OCI-LY7 (cell line): ENCODE results near the gene METTL21C. TPM values are rescaled to one million over a fixed set of nuclear protein-coding genes. Genes with fewer than 3 reads are reported as not detected.

ENCODE experiments used
- BruUV-seq: library from RNA; stranded (reverse); fragments of 400-500 nt; replicated peaks from 2 replicates; lab custom pipeline; 2021; lab: Mats Ljungman, UMichigan
- CTCF ChIA-PET: fragments of 300-600 bp; sonication (Branson Sonifier 250); formaldehyde crosslinking; loops from one replicate; lab custom pipeline; 2022; ENCODE audit warnings: antibody characterized with exemption; ENCODE audit not compliant: unreplicated experiment; lab: Charles Lee
- POLR2A ChIA-PET: fragments of 300-600 bp; sonication (Branson Sonifier 250); formaldehyde crosslinking; loops from one replicate; lab custom pipeline; 2022; ENCODE audit warnings: antibody characterized with exemption; lab: Charles Lee
- DNase-seq: peaks from one replicate; pipeline ENCODE4 v3.0.0-alpha.2; 2015; ENCODE audit warnings: low spot score
- H2AFZ ChIP-seq: fragments of 200-600 bp; sonication (generic), shearing (Covaris generic); 2 replicates; pipeline ENCODE4 v1.6.1; 2014; ENCODE audit warnings: mild to moderate bottlenecking, antibody characterized with exemption, low read length, moderate library complexity
- H3K27ac ChIP-seq: fragments of 200-600 bp; sonication (generic); 2 replicates; pipeline ENCODE4 v1.5.1; 2014; ENCODE audit warnings: mixed run types, low read depth, mild to moderate bottlenecking, moderate library complexity, low read length, inconsistent platforms; ENCODE audit not compliant: poor library complexity, severe bottlenecking
- H3K36me3 ChIP-seq: fragments of 200-600 bp; sonication (generic); 2 replicates; pipeline ENCODE4 v1.6.1; 2014; ENCODE audit warnings: mild to moderate bottlenecking, antibody characterized with exemption, low read length, moderate library complexity, mixed read lengths; ENCODE audit not compliant: insufficient read depth
- H3K4me1 ChIP-seq: fragments of 200-600 bp; sonication (generic); 2 replicates; pipeline ENCODE4 v1.5.1; 2014; ENCODE audit warnings: mild to moderate bottlenecking, low read length; ENCODE audit not compliant: insufficient read depth, poor library complexity, severe bottlenecking
- H3K4me2 ChIP-seq: fragments of 200-600 bp; sonication (generic); 2 replicates; pipeline ENCODE4 v1.6.1; 2014; ENCODE audit warnings: mild to moderate bottlenecking, low read length
- H3K4me3 ChIP-seq: fragments of 200-600 bp; sonication (generic); 2 replicates; pipeline ENCODE4 v1.5.1; 2014; ENCODE audit warnings: mild to moderate bottlenecking, low read depth, low read length; ENCODE audit not compliant: poor library complexity, severe bottlenecking
- H3K79me2 ChIP-seq: fragments of 200-600 bp; sonication (generic); 2 replicates; pipeline ENCODE4 v1.6.1; 2016; ENCODE audit warnings: low read depth, mild to moderate bottlenecking, low read length, moderate library complexity, mixed read lengths; ENCODE audit not compliant: insufficient read depth
- H3K9me2 ChIP-seq: fragments of 200-600 bp; sonication (generic); 2 replicates; pipeline ENCODE4 v1.6.1; 2016; ENCODE audit warnings: mild to moderate bottlenecking, low read length, mixed read lengths; ENCODE audit not compliant: insufficient read depth
- H3K9me3 ChIP-seq: fragments of 200-600 bp; sonication (generic); 2 replicates; pipeline ENCODE4 v1.6.1; 2014; ENCODE audit warnings: mild to moderate bottlenecking, mixed run types, low read length, mixed read lengths
- H4K20me1 ChIP-seq: fragments of 200-600 bp; sonication (generic); 2 replicates; pipeline ENCODE4 v1.6.1; 2014; ENCODE audit warnings: mild to moderate bottlenecking, antibody characterized with exemption, low read length, moderate library complexity, mixed read lengths; ENCODE audit not compliant: insufficient read depth
- CTCF ChIP-seq: fragments of 200-600 bp; sonication (generic); conservative IDR thresholded peaks from 2 replicates; pipeline ENCODE4 v1.5.1; 2014; ENCODE audit warnings: mild to moderate bottlenecking, antibody characterized with exemption, low read length, moderate library complexity, mixed read lengths
- EZH2phosphoT487 ChIP-seq: fragments of 200-600 bp; sonication (generic); IDR thresholded peaks from 2 replicates; pipeline ENCODE4 v1.6.1; 2018; ENCODE audit warnings: low read depth, borderline replicate concordance, mild to moderate bottlenecking, mixed run types, antibody characterized with exemption, low read length, moderate library complexity, mixed read lengths
- intact Hi-C: fragments of 100-400 bp; cut with micrococcal nuclease; formaldehyde crosslinking; loops from one replicate; pipeline ENCODE4 v1.10.0; 2022; ENCODE audit not compliant: unreplicated experiment
- total RNA-seq, 2 experiments: library from RNA; depleted of rRNA in 1 of 2; stranded (reverse); fragments of >200 nt in 1 of 2; shearing (Covaris generic) in 1 of 2; gene quantifications; 2 replicates each; pipeline ENCODE4 v1.2.3, GENCODE V29; 2014 to 2022

The METTL21C gene
- total RNA-seq, 2 experiments from 2014 or later = not detected

GRCh38 chr13:102729560-102730270, 34.9 kb upstream of the METTL21C start:
- no peaks in the 10 kb centered on the region for H3K79me2 ChIP-seq
- H3K9me2 ChIP-seq = no peaks in the 10 kb centered on the region
- no peak for DNase-seq
- intact Hi-C loops = no loop called here
- H3K9me3 ChIP-seq = no peaks in the 10 kb centered on the region
- no peak overlapping the region for H3K4me3 ChIP-seq
- H3K4me1 ChIP-seq = no peaks in the 10 kb centered on the region
- no peaks in the 10 kb centered on the region for H4K20me1 ChIP-seq
- H3K36me3 ChIP-seq = no peaks in the 10 kb centered on the region
- no peak overlapping the region for H3K4me2 ChIP-seq
- no peak overlapping the region for H3K27ac ChIP-seq
- CTCF ChIA-PET = no interaction called here
- TF ChIP-seq EZH2phosphoT487 (no peak), CTCF (no peak)
- BruUV-seq = no TSS peak
- POLR2A ChIA-PET = no interaction called here
- no peak overlapping the region for H2AFZ ChIP-seq

DNA sequence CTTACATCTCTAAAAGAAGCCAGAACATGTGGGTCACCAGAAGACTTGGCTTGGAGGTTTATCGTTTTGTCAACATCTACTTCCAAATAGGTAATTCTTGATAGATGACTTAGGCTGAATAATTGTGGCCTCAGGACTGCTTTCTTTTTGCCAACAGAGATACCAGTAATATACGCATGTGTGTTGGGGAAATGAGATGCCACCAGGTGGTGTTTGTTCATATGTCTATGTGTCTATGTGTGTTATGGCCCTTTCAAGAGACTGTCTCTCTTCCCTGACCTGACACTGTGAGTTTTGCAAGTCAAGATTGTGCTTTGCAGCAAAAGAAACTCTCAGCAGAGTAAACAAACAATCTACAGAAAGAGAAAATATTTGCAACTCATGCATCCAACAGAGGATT, 31.6 kb upstream of the METTL21C start:
- CTCF ChIA-PET = no interaction called here
- Histone ChIP-seq H3K36me3 (no peaks in the 10 kb centered on the region), H3K9me3 (no peaks in the 10 kb centered on the region), H3K4me1 (no peaks in the 10 kb centered on the region), H3K27ac (no peak overlapping the region), H2AFZ (no peak overlapping the region), H4K20me1 (no peaks in the 10 kb centered on the region), H3K79me2 (no peaks in the 10 kb centered on the region), H3K9me2 (no peaks in the 10 kb centered on the region), H3K4me3 (no peak overlapping the region), H3K4me2 (no peak overlapping the region)
- TF ChIP-seq EZH2phosphoT487 (no peak), CTCF (no peak)
- no TSS peak for BruUV-seq
- POLR2A ChIA-PET = no interaction called here
- DNase-seq = peak; percentile 0
- intact Hi-C loops = no loop called here

DNA sequence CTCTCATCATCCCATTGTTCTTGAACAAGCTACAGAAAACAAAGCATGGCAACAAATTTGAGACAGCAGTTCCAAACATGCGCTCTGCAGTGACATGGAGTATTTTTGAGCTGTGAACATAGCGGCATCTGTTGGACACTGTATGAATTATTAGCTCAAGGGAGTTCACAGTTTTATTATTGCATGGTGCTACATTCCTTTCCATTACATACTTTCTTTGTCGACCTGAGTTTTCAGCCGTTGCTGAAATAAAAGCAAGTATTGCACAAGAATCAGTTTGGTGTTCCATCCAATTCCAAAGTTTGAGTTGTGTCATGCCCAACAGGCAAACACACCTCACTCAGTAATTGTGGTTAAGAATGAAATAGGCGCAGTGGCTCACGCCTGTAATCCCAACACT, 30.1 kb upstream of the METTL21C start:
- DNase-seq = peak; percentile 8
- no peaks in the 10 kb centered on the region for H3K4me1 ChIP-seq
- H3K4me3 ChIP-seq = no peak overlapping the region
- intact Hi-C loops = loop anchor here (2.0 kb wide), 1 partner anchor 144 kb away; no protein-coding TSS in a partner anchor
- no peak for TF ChIP-seq EZH2phosphoT487
- TF ChIP-seq CTCF = peak; percentile 60
- H3K27ac ChIP-seq = no peak overlapping the region
- ChIA-PET CTCF (no interaction called here), POLR2A (no interaction called here)
- no peak overlapping the region for H2AFZ ChIP-seq
- no TSS peak for BruUV-seq
- H3K4me2 ChIP-seq = no peak overlapping the region
- no peaks in the 10 kb centered on the region for H3K79me2 ChIP-seq
- no peaks in the 10 kb centered on the region for H4K20me1 ChIP-seq
- H3K9me3 ChIP-seq = no peaks in the 10 kb centered on the region
- no peaks in the 10 kb centered on the region for H3K36me3 ChIP-seq
- no peaks in the 10 kb centered on the region for H3K9me2 ChIP-seq
